Effector CD8-positive, alpha-beta T cell (primary cell): ENCODE data around the gene DAPK1.

Source experiments
- DNase-seq: peaks from one replicate; lab custom pipeline; 2025; lab: John Stamatoyannopoulos, UW

DAPK1 gene

GRCh38 chr9:87713278-87713987 lies 215.8 kb downstream of the DAPK1 start:
- DNase-seq: no peak

- no peak for DNase-seq
Observed at GRCh38 chr9:87713988-87714330, 216.3 kb downstream of the DAPK1 start.

DNA sequence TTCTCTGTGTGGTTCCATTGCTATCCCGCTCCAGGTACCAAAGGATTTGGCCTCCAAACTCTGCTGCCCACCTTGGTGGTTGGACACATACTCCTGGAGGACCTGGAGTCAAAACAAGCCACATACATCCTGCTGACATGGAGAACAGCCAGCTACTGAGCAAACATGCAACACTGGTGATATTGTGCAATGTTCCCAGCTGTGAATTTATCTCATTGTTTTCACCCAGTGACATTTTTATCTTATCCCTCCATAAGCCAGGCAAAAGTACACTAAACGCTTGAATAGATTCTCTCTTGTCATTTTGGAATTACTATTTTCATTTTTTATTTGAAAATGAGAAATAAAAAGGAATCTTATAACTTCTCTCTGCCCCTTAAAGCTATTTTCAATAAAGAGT lies 217.2 kb downstream of the DAPK1 start:
- DNase-seq: no peak

- DNase-seq: no peak
Observed at GRCh38 chr9:87716141-87716540, 218.5 kb downstream of the DAPK1 start.

DNA sequence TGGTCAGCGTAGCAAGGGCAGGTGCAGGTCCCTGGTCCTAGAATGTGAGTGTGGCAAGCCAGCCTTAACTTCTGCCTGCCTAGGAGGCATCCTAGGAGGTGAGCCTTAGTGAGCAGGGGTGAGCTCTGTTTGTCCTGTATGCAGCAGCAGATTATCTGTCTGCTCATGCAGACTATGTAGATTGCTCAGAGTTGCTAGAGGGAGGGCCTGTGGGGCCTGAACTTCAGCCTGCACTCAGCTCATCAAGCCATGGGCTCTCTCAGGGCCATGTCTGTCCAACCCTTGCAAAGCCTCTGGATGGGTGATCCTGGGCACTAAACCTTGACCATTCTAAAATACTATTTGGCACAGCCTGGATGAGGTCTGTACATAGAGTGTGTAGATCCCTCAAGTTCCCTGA lies 219.8 kb downstream of the DAPK1 start:
- DNase-seq: no peak

DNA sequence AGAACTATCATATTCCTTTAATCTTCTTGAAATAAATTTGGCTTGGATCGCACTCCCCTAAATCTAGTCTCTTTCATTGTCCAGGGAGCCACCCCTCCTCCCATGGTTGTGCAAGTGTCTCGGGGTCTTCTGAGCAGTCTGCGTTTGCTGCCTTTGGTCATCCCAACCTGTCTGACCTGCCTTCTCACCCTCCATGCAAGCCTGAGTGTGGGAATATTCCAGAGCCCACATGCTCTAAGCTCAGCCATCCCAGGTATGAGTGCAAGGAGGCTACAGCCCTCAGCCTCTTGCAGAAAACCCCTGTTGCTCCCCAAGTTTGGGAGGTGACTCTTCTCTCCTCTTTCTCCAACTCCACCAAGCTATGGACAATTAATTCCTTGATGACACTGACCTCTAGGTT lies 220.6 kb downstream of the DAPK1 start:
- DNase-seq: no peak

DNA sequence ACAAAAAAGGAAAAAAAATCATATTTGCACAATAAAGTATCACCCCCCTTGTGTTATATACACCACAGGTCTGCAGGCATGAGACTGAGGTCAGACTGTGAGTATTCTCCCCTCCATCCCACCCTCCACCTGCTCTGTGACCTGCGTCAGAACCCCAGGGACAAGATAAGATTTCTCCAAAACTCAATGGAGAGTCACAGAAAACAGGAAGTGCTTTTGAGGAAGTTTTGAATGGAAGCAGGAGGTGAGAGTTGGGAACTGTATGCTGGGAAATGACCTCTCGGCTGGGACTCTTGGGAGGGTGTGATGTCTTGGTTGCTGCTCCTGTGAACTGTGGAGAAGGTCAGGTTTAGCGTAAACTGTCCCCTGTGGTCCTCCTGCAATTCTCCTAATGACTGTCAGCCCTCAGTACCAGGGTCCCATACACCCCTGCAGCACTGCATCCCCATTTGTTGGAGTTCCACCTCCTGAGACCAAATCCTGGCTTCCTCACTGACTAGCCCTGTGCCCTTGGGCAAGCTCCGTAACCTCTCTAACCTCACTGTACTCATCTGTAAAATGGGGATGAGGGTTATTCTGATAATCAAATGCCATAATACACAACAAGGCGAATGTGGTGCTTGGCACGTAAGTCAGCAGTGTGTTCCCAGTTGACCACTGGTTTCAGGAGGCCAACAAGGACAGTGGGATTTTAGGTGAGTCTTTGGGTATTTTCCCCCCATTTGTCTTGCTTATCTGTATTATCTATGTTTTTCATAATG lies 221.4 kb downstream of the DAPK1 start:
- no peak for DNase-seq

- no peak for DNase-seq
Observed at GRCh38 chr9:87720173-87720572, 222.5 kb downstream of the DAPK1 start.

DNA sequence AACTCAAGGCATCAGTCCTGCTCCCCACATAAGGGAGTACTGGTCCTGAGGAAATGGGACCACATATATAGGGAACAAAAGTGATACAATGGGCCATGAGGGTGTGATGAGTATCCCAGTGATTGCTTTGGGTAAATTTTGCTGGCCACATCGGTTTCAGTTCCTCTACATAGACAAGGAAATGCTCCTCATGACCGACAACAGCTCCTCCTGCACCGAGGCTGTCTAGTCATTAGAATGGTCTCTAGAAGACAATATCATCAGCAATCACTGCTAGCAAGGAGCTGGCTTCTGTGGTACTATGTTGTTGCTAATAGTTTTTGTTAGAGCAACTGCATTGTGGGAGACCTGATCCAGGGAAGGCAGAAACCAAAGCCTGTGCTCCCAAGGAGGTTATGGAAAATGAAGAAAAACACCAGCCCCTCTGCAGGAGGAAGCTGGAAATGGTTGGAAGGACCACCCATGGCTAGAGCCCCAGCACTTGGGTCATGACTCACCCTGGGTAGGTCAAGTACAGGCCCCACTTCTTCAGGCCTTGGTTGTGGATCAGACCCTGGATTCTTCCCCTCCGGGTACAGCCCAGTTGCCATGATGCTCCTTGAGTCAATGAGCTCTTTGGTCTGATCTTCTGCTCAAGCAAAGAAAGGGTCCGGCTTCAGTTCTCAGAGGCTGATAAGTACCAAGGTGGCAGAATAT lies 224.9 kb downstream of the DAPK1 start:
- DNase-seq: no peak

DNA sequence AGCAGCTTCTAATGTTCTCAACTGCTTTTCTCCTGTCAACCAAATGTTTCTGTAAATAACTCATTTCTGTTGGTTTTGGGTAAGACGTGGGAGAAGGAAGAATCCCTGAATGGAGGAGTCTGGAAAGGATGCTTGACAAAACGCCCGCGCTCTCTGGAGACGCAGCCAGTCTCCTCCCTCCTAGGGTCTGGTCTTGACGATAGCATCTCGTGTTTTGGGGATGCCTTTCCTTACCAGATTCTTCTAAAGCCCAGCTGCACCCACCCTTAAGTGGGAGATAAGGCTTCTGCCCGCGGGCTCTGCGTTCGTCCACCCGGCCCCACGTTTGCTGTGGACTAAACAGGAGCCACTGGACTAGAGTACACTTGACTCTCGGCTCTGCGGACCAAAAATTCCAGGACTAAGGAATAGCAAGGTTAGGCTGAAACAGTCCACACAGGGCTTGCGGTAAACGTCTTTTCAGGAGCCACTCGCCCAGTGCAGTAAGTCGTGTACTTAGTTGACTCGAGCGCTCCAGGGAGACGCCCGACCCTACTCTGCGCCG lies 227.8 kb downstream of the DAPK1 start:
- DNase-seq: no peak

GRCh38 chr9:87725900-87726709 lies 228.4 kb downstream of the DAPK1 start, which contains the start of gene CTSL:
TSS of gene CTSL (plus strand) at chr9:87726119. CDS start at chr9:87727604, 1,485 bp downstream.
- no peak for DNase-seq

DNA sequence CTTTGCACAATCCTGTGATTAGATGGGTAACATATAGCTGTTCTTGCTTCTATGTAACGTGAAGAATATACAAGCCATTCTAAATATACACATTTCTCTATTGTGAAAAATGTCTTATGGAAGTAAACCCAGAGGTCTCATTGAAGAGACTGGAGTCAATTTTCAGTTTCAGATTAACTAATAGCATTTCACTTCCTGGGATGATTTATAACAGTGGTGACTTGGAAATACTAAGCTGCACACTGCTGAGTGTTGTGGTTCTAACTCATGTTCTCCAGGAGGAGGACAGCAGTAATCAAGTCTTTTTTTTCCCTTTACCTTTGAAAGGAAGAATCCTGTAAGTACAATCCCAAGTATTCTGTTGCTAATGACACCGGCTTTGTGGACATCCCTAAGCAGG lies 231.6 kb downstream of the DAPK1 start:
- no peak for DNase-seq

DNA sequence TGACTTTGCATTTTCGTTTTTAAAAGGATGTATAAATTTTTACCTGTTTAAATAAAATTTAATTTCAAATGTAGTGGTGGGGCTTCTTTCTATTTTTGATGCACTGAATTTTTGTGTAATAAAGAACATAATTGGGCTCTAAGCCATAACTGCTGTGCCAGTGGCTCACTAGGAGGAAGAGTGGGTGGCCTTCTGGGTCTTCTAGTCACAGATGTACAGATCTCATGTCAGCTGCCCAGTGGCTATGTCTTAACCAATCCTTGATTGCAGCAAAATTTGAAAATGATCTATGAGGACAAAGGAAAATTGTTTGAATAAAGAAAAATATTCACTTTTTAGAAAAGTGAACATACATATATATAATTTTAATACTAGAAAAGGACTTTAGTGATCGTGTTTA lies 233.7 kb downstream of the DAPK1 start:
- DNase-seq: no peak

- no peak for DNase-seq
Observed at GRCh38 chr9:87732344-87732743, 234.7 kb downstream of the DAPK1 start.

- DNase-seq: no peak
Observed at GRCh38 chr9:87732756-87733155, 235.1 kb downstream of the DAPK1 start.

DNA sequence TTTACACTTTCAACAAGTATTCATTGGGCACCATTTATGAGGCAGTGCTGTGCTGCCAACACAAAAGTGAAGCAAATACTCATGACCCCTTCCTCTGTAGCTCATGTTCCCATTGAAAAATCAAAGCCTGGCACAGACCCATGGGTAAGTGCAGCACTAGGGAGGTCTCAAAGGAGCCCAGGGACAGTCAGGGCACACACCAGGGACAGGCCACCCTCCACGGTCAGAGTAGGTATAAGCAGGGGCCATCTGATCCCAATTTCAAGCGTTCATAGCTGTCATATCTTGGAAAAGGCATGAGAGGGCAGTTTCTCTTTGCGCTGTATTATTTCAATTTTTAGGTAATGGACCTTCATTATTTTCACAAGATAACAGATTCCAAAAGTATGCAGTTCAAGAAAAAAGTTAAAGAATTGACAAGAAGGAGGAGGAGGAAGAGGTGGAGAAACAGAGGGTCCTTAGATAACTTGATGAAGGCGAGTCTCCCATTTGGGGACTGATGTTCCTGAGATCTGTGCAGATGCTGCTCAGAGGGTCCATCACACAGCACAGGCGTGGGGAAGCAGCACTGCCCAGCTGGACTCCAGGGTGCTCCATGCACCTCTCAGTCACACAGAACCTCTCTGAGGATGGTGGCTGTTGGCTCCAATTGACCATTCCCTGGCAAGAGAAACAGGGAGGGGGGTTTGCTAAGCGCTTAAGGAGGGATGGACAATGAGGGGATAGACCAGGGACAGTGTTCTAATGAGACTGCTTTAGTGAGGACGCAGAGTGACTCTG lies 235.8 kb downstream of the DAPK1 start:
- no peak for DNase-seq

DNA sequence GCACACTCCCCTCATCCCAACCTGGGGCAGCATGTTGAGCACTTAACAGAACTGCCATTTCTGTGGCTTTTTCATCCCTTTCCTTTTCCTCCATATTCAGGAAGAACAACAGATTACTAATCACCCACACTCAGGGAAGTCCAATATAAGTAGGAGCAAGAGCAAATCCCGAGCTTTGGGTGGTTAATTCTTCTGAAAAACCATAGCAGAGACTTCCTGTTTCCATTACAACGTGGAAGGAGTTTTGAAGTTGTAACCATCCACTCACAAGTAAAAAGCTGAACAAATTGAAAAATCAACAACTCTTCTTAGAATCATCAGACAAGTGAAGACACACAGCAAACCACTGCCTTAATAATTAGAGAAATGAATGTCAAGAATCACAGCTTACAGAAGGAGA lies 236.4 kb downstream of the DAPK1 start:
- no peak for DNase-seq

DNA sequence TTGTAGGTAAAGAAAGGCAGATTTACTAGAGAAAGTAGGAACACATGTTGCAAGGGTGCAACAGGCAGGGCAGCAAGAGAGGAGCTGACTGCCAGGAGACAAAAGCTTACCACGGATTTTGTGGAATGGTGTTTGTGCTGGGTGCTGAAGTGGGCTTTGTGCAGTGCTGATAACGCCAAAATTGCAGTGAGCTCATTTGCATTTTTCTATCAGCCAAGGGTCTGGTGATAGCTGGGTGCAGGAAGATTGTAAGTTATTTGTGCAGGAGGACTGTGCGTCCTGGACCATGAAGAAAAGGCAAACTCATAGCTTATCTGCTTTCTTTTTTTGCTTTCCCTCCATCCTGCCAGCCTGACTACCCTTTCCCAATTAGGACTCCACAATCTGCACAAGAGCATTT lies 241.9 kb downstream of the DAPK1 start:
- DNase-seq: no peak

DNA sequence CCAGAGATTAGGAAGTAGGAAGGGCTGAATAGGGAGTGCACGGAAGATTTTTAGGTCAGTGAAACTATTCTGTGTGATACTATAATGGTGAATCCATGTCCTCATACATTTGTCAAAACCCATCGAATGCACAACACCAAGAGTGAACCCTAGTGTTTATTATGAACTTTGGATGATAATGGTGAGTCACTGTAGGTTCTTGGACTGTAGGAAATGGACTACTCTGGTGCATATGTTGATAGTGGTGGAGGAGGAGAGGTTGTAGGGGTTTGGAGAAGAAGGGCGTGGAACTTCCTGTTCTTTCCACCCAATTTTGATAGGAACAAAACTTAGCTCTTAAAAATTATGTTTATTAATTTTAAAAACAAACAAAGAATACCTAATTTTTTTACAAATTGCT lies 242.5 kb downstream of the DAPK1 start:
- no peak for DNase-seq

DNA sequence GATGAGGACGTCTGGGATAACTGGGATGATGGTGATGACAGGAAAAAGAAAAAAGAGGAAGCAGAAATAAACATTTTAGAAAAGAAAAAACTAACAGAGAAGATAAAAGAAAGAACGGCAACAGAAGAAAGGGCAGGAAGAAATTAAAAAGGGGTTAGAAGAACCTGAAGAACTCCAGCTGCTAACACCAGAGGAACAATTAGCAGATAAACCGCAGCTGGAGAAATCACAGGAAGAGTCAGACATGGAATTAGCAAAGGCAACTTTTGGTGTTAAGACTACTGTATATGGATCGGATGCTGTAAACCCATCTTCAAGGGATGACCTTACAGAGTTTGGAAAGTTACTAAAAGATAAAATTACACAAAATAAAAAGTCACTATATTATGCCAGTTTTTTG lies 243.7 kb downstream of the DAPK1 start:
- DNase-seq: no peak

DNA sequence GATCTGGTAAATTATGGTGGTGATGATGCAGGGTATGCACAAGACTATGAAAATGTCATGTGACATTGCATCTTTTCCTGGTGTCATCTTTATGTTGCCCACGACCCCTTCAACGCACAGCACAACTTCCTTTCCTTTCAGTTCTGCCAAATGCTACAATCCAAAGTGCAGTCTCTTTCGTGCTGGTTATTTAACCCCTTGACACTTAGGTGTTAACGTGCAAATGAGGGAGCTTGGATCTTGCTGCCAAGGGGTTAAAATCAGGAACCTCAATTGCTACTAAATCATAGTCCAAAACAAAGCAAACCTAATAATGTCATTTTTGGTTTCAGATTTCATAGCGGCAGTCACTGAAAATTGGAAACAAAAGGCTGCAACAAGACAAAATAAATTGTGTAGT lies 244.2 kb downstream of the DAPK1 start:
- no peak for DNase-seq
